B cell (primary cell): Measurements from ENCODE around the gene C1QTNF12.

Source experiments
- EZH2 ChIP-seq: IDR thresholded peaks from 2 replicates; pipeline ENCODE4 v1.6.1; 2012; ENCODE audit warnings: borderline replicate concordance, low read depth, mild to moderate bottlenecking, moderate library complexity, low read length; ENCODE audit not compliant: insufficient read depth, poor library complexity, severe bottlenecking
- TF ChIP-seq, protein P1 (sequence below): fragments of 200-600 bp; IDR thresholded peaks from one replicate; pipeline ENCODE4 v1.8.0; 2022; ENCODE audit warnings: antibody characterized with exemption, mild to moderate bottlenecking

DNA sequence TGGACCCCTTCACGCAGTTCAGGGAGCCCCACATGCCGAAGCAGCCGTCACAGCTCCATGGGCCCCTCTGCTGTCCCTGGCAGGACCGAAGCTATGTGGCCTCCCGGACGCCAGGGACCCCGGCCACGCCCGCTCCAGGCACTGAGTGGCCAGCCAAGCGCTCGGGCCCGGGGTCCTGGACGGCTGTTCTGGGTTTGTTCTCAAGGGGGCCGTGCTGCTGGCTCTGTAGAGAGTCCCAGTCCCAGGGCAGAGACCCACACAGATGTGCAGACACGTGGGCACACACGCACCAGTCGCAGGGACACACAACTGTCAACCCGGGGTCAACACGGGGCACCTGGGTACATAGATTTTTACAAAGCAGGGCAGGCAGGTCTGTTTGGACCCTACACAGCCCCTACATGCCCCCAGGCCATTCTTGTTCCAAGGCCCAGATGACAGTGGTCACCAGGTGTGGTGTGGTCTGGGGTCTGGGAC lies 7.8 kb downstream of the C1QTNF12 start:
- TF ChIP-seq, protein P1, sequence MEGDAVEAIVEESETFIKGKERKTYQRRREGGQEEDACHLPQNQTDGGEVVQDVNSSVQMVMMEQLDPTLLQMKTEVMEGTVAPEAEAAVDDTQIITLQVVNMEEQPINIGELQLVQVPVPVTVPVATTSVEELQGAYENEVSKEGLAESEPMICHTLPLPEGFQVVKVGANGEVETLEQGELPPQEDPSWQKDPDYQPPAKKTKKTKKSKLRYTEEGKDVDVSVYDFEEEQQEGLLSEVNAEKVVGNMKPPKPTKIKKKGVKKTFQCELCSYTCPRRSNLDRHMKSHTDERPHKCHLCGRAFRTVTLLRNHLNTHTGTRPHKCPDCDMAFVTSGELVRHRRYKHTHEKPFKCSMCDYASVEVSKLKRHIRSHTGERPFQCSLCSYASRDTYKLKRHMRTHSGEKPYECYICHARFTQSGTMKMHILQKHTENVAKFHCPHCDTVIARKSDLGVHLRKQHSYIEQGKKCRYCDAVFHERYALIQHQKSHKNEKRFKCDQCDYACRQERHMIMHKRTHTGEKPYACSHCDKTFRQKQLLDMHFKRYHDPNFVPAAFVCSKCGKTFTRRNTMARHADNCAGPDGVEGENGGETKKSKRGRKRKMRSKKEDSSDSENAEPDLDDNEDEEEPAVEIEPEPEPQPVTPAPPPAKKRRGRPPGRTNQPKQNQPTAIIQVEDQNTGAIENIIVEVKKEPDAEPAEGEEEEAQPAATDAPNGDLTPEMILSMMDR: no peak
- no peak for TF ChIP-seq EZH2
